HEK293 (cell line): ENCODE data around the gene AGRN.
A peak's percentile ranks its signal among the peaks of the same experiment; 100 is the strongest.
"Not testable (repeated sequence)": the region's sequence is repeated elsewhere in the genome, so short reads cannot be mapped to it uniquely, and the experiment has no call there.

Source experiments
- CTCF ChIA-PET: fragments of 350-600 bp; formaldehyde crosslinking; extraction: SDS; loops from one replicate; lab custom pipeline; 2021; ENCODE audit warnings: antibody characterized with exemption; lab: Yijun Ruan, JAX
- POLR2A ChIA-PET: fragments of 300-600 bp; formaldehyde crosslinking; extraction: SDS; loops from one replicate; lab custom pipeline; 2020; ENCODE audit warnings: antibody characterized with exemption, inconsistent platforms; lab: Yijun Ruan, JAX
- H3K27ac ChIP-seq: fragments of 200-500 bp; sonication (Bioruptor generic); 2 replicates; pipeline ENCODE4 v1.5.1; 2014; ENCODE audit warnings: low read depth, low read length, control low read depth, inconsistent platforms; ENCODE audit errors: extremely low read depth
- H3K36me3 ChIP-seq, 2 experiments: fragments of 200-500 bp in 1 of 2; sonication (Bioruptor generic) in 1 of 2; 1 replicate in 1 of 2; 2 replicates in 1 of 2; pipeline ENCODE4 v1.5.1; 2014 to 2017; ENCODE audit warnings: inconsistent platforms in 2 of 2, low read length in 2 of 2; ENCODE audit not compliant: control insufficient read depth in 2 of 2, insufficient read depth in 1 of 2
- H3K4me1 ChIP-seq: fragments of 200-500 bp; sonication (Bioruptor generic); 2 replicates; pipeline ENCODE4 v1.5.1; 2014; ENCODE audit warnings: mild to moderate bottlenecking, low read length, inconsistent platforms; ENCODE audit not compliant: control insufficient read depth, insufficient read depth
- H3K4me3 ChIP-seq: 2 replicates; pipeline ENCODE4 v1.5.1; 2011; ENCODE audit warnings: low read depth, mild to moderate bottlenecking, control low read depth, low read length, moderate library complexity
- H3K9me3 ChIP-seq: fragments of 200-500 bp; sonication (Bioruptor generic); 2 replicates; pipeline ENCODE4 v1.5.1; 2014; ENCODE audit warnings: low read depth, low read length, inconsistent platforms; ENCODE audit not compliant: control insufficient read depth, insufficient read depth
- ELK4 ChIP-seq: IDR thresholded peaks from 2 replicates; pipeline ENCODE4 v1.6.1; 2011; ENCODE audit warnings: mild to moderate bottlenecking, low read depth, low read length, borderline replicate concordance
- GLIS1 ChIP-seq: fragments of 450-650 bp; formaldehyde crosslinking; IDR thresholded peaks from 2 replicates; pipeline ENCODE4 v1.5.1; 2016; ENCODE audit warnings: missing biosample characterization, missing genetic modification characterization
- IKZF3 ChIP-seq: fragments of 450-650 bp; IDR thresholded peaks from 2 replicates; pipeline ENCODE4 v1.5.0; 2018; ENCODE audit warnings: missing biosample characterization, mild to moderate bottlenecking, missing genetic modification characterization, moderate library complexity
- INSM2 ChIP-seq: fragments of 450-650 bp; formaldehyde crosslinking; IDR thresholded peaks from 2 replicates; pipeline ENCODE4 v1.5.1; 2016; ENCODE audit warnings: missing biosample characterization, missing genetic modification characterization
- KLF10 ChIP-seq: fragments of 450-650 bp; IDR thresholded peaks from 2 replicates; pipeline ENCODE4 v1.5.1; 2018; ENCODE audit warnings: missing biosample characterization, mild to moderate bottlenecking, missing genetic modification characterization
- SP7 ChIP-seq: fragments of 450-650 bp; formaldehyde crosslinking; IDR thresholded peaks from 2 replicates; pipeline ENCODE4 v1.5.1; 2016; ENCODE audit warnings: missing biosample characterization, missing genetic modification characterization
- TRIM28 ChIP-seq: IDR thresholded peaks from 2 replicates; pipeline ENCODE4 v1.6.1; 2011; ENCODE audit warnings: low read length, control low read depth, borderline replicate concordance
- WT1 ChIP-seq: fragments of 450-650 bp; formaldehyde crosslinking; IDR thresholded peaks from 2 replicates; pipeline ENCODE4 v1.5.1; 2016; ENCODE audit warnings: missing biosample characterization, missing genetic modification characterization
- ZBTB17 ChIP-seq: fragments of 450-650 bp; formaldehyde crosslinking; IDR thresholded peaks from 2 replicates; pipeline ENCODE4 v1.5.1; 2016; ENCODE audit warnings: missing biosample characterization, missing genetic modification characterization
- ZBTB8A ChIP-seq: fragments of 450-650 bp; formaldehyde crosslinking; IDR thresholded peaks from 2 replicates; pipeline ENCODE4 v1.5.1; 2016; ENCODE audit warnings: missing biosample characterization, missing genetic modification characterization
- ZNF133 ChIP-seq: fragments of 450-650 bp; formaldehyde crosslinking; IDR thresholded peaks from 2 replicates; pipeline ENCODE4 v1.5.1; 2016; ENCODE audit warnings: missing biosample characterization, missing genetic modification characterization
- ZNF148 ChIP-seq: fragments of 450-650 bp; formaldehyde crosslinking; IDR thresholded peaks from 2 replicates; pipeline ENCODE4 v1.5.0; 2017; ENCODE audit warnings: missing biosample characterization, missing genetic modification characterization, borderline replicate concordance
- ZNF214 ChIP-seq: fragments of 450-650 bp; formaldehyde crosslinking; IDR thresholded peaks from 2 replicates; pipeline ENCODE4 v1.5.1; 2017; ENCODE audit warnings: missing biosample characterization, mild to moderate bottlenecking, missing genetic modification characterization, borderline replicate concordance
- ZNF274 ChIP-seq, 2 experiments: fragments of 200-500 bp in 1 of 2; fragments of 450-650 bp in 1 of 2; sonication (Bioruptor generic) in 1 of 2; formaldehyde crosslinking in 1 of 2; IDR thresholded peaks; 2 replicates each; pipeline versions ENCODE4 v1.5.1 to v1.6.1; 2014 to 2016; ENCODE audit warnings: borderline replicate concordance in 1 of 2, inconsistent platforms in 1 of 2, low read length in 1 of 2, missing biosample characterization in 1 of 2, missing genetic modification characterization in 1 of 2
- ZNF292 ChIP-seq: fragments of 450-650 bp; formaldehyde crosslinking; IDR thresholded peaks from 2 replicates; pipeline ENCODE4 v1.5.1; 2016; ENCODE audit warnings: low read depth, missing biosample characterization, missing genetic modification characterization, borderline replicate concordance
- ZNF354C ChIP-seq: fragments of 450-650 bp; formaldehyde crosslinking; IDR thresholded peaks from 2 replicates; pipeline ENCODE4 v1.5.1; 2016; ENCODE audit warnings: missing biosample characterization, missing genetic modification characterization, low read depth, borderline replicate concordance
- ZNF624 ChIP-seq: fragments of 450-650 bp; formaldehyde crosslinking; IDR thresholded peaks from 2 replicates; pipeline ENCODE4 v1.5.1; 2017; ENCODE audit warnings: missing biosample characterization, missing genetic modification characterization
- ZNF645 ChIP-seq: fragments of 450-650 bp; formaldehyde crosslinking; IDR thresholded peaks from 2 replicates; pipeline ENCODE4; 2016; ENCODE audit warnings: missing biosample characterization, missing genetic modification characterization
- ZSCAN16 ChIP-seq: fragments of 450-650 bp; formaldehyde crosslinking; IDR thresholded peaks from 2 replicates; pipeline ENCODE4 v1.5.1; 2016; ENCODE audit warnings: missing biosample characterization, missing genetic modification characterization
- TF ChIP-seq, protein P1 (sequence below): fragments of 450-650 bp; formaldehyde crosslinking; IDR thresholded peaks from 2 replicates; pipeline ENCODE4 v1.5.1; 2016; ENCODE audit warnings: missing biosample characterization, missing genetic modification characterization
- TF ChIP-seq, protein P2 (sequence below): fragments of 450-650 bp; formaldehyde crosslinking; optimal IDR thresholded peaks from 2 replicates; pipeline ENCODE3; 2016; ENCODE audit warnings: missing biosample characterization, mild to moderate bottlenecking, missing genetic modification characterization

Gene AGRN

DNA sequence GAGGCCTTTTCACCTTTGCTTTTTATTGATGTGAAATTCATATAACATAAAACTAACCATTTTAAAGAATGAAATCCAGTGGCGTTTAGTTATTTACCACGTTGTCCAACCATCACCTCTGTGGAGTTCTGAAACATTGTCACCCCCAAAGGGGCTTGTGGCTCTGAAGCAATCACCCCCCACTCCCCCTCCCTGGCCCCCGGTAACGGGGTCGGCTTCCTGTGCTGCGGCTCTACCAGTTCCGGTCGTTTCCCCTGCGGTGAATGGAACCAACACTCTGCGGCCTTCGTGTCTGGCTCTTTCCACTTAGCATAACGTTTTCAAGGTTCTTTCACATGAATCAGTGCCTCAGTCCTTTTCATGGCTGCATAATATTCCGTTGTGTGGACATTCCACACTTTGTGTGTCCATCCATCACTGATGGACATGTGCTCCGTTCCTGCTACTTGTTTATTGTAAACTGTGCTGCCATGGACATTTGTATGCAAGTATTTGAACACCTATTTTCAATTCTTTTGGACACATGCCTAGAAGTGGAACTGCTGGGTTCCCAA, 8.4 kb upstream of the AGRN start (continued):
- no peak for TF ChIP-seq ZNF292 (tag by site-specific recombination)
- TF ChIP-seq, protein P1, sequence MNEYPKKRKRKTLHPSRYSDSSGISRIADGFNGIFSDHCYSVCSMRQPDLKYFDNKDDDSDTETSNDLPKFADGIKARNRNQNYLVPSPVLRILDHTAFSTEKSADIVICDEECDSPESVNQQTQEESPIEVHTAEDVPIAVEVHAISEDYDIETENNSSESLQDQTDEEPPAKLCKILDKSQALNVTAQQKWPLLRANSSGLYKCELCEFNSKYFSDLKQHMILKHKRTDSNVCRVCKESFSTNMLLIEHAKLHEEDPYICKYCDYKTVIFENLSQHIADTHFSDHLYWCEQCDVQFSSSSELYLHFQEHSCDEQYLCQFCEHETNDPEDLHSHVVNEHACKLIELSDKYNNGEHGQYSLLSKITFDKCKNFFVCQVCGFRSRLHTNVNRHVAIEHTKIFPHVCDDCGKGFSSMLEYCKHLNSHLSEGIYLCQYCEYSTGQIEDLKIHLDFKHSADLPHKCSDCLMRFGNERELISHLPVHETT (tag by site-specific recombination) = peak; percentile 52; the same call in 1 of the 2 replicates
- no peak for TF ChIP-seq ZNF214 (tag by site-specific recombination)
- no peak for TF ChIP-seq ZNF133
- TF ChIP-seq KLF10 = no peak

DNA sequence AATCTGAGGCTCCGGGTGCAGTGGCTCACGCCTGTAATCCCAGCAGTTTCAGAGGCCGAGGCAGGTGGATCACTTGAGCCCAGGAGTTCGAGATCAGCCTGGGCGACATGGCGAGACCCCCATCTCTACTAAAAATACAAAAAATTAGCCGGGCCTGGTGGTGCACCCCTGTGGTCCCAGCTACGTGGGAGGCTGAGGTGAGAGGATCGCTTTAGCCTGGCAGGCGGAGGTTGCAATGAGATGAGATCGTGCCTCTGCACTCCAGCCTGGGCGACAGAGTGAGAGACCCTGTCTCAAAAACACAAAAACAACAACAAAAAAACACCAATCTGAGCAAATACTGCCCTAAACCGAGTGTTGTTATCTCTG, 7.2 kb upstream of the AGRN start:
- POLR2A ChIA-PET = interaction anchor here (0.7 to 2.2 kb wide), 4 partner anchors 11 to 335 kb away, joined by 4 to 11 read pairs (median 10); partner anchors contain the start of gene HES4
- not testable (repeated sequence) for H3K36me3 ChIP-seq, H3K27ac ChIP-seq, H3K4me1 ChIP-seq, H3K9me3 ChIP-seq, H3K4me3 ChIP-seq
- CTCF ChIA-PET = interaction anchor here (0.6 to 3.0 kb wide), 3 partner anchors 11 to 57 kb away, joined by 3 to 20 read pairs (median 3); no protein-coding TSS in a partner anchor
- TF ChIP-seq ZBTB17 (tag by site-specific recombination) = 0 out of 2 replicates have a peak, but pooled peaks have one; percentile 45
- TF ChIP-seq GLIS1 (tag by site-specific recombination) = peak; percentile 26

DNA sequence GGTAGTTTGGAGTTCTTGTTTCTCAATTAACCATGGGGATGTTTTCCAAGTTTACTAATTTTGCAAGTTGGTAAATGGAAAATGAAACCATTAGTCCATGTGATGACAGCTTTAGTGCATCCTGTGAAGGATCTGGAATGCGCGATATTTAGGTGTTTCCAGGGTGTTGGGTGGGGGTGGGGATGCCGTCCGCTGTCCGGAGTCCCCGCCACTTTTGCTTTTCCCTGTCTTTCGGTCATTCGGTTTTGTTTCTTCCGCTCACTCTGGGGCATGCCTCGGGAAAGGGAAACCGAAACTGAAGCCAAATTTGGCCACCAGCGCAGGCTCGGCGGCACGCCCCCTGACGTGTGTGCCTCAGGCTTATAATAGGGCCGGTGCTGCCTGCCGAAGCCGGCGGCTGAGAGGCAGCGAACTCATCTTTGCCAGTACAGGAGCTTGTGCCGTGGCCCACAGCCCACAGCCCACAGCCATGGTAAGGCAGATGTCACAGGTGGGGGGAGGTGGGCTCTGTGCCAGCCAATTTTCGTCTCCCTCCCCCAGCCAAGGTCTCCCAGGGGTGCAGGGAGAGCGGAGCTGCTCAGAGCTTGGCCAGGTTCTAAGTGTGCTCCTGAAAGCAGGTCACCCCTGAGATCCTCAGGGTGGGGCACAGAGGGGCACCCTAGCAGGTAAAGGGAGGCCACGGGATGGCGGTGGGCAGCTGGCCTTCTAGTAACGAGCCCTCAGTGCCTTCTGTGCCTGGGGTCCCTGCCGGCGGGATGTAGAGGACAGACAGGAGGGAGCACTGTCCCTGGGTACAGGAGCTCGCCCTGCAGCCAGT, 6.6 kb upstream of the AGRN start, which contains the start of gene ISG15:
Gene ISG15, plus strand, starts transcription at position 393 of the 817 bp plus-strand sequence. Its CDS starts 77 bp downstream, at position 470.
- Histone ChIP-seq H3K4me1 (no peaks in the 10 kb centered on the region), H3K4me3 (peak within 1 kb of the TSS; percentile 32), H3K27ac (no peak within 1 kb of the TSS), H3K36me3 (peaks cover 2 to 4% of the 10 kb centered on the region in 2 experiments; a peak in 2 of 3 replicates), H3K9me3 (no peaks in the 10 kb centered on the region)
- ChIA-PET CTCF (interaction anchor here (0.6 to 3.0 kb wide), 6 partner anchors 11 to 238 kb away, joined by 3 to 20 read pairs (median 3); no protein-coding TSS in a partner anchor), POLR2A (interaction anchor here (0.5 to 2.2 kb wide), 8 partner anchors 11 to 334 kb away, joined by 3 to 11 read pairs (median 4); partner anchors contain the start of genes HES4 and RNF223)
- TF ChIP-seq TRIM28 (no peak), ZNF274 (IDR thresholded peaks at IDR 0.05; ENCODE audit: low read length) (no peak), ZNF274 (tag by site-specific recombination; IDR thresholded peaks at IDR 0.05; ENCODE audit: borderline replicate concordance) (no peak), ZNF624 (tag by site-specific recombination) (no peak), SP7 (tag by site-specific recombination) (peak; percentile 84), ZNF133 (no peak), ELK4 (no peak), WT1 (tag by site-specific recombination) (peak; percentile 64; the same call in 1 of the 2 replicates), ZSCAN16 (no peak), ZBTB8A (tag by site-specific recombination) (peak; percentile 46; the same call in 1 of the 2 replicates), IKZF3 (tag by site-specific recombination) (no peak), ZNF354C (tag by site-specific recombination) (no peak), ZNF645 (no peak), INSM2 (tag by site-specific recombination) (0 out of 2 replicates have a peak, but pooled peaks have one; percentile 51), ZNF148 (tag by site-specific recombination) (no peak)
- TF ChIP-seq, protein P2, sequence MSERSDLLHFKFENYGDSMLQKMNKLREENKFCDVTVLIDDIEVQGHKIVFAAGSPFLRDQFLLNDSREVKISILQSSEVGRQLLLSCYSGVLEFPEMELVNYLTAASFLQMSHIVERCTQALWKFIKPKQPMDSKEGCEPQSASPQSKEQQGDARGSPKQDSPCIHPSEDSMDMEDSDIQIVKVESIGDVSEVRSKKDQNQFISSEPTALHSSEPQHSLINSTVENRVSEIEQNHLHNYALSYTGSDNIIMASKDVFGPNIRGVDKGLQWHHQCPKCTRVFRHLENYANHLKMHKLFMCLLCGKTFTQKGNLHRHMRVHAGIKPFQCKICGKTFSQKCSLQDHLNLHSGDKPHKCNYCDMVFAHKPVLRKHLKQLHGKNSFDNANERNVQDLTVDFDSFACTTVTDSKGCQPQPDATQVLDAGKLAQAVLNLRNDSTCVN (tag by site-specific recombination) = no peak
